WTC11 (cell line): Measurements from ENCODE around the gene AP5Z1. TPM values are rescaled to one million over a fixed set of nuclear protein-coding genes. Genes with fewer than 3 reads are reported as not detected.

Experiments used
- ATAC-seq: fragments of 200-7000 bp; cut with Tn5 transposase; 2 replicates; pipeline ENCODE4 v1.10.0; 2021; ENCODE audit warnings: mild to moderate bottlenecking, moderate library complexity
- CTCF ChIA-PET: fragments of 300-600 bp; sonication (Branson Sonifier 250); formaldehyde crosslinking; loops from one replicate; lab custom pipeline; 2021; ENCODE audit warnings: antibody characterized with exemption; lab: Charles Lee
- POLR2A ChIA-PET: fragments of 350-600 bp; sonication (Branson Sonifier 250); formaldehyde crosslinking; loops from one replicate; lab custom pipeline; 2021; ENCODE audit warnings: antibody characterized with exemption; lab: Charles Lee
- DNase-seq: peaks from one replicate; pipeline ENCODE4 v3.0.0; 2021; ENCODE audit warnings: low spot score
- H3K27ac Mint-ChIP-seq: 2 replicates; pipeline ENCODE4 v1.8.0; 2021; ENCODE audit warnings: mixed read lengths
- H3K27me3 Mint-ChIP-seq: 2 replicates; pipeline ENCODE4 v1.8.0; 2021; ENCODE audit warnings: low read depth, mild to moderate bottlenecking, moderate library complexity, mixed read lengths
- H3K36me3 Mint-ChIP-seq: 2 replicates; pipeline ENCODE4 v1.8.0; 2021; ENCODE audit warnings: mixed read lengths
- H3K4me1 Mint-ChIP-seq: 2 replicates; pipeline ENCODE4 v1.8.0; 2022; ENCODE audit warnings: mixed read lengths
- H3K4me3 Mint-ChIP-seq: 2 replicates; pipeline ENCODE4 v1.8.0; 2021; ENCODE audit warnings: mild to moderate bottlenecking, moderate library complexity, mixed read lengths
- H3K9me3 Mint-ChIP-seq: 2 replicates; pipeline ENCODE4 v1.8.0; 2021; ENCODE audit warnings: mixed read lengths
- AR ChIP-seq: fragments of 250-450 bp; sonication (Bioruptor Pico); IDR thresholded peaks from 2 replicates; pipeline ENCODE4 v1.9.0; 2021; ENCODE audit warnings: mild to moderate bottlenecking
- ATF2 ChIP-seq: sonication (generic); formaldehyde crosslinking; IDR thresholded peaks from 2 replicates; pipeline ENCODE4 v1.8.1; 2022; ENCODE audit warnings: low read depth, missing genetic modification reagents, borderline replicate concordance
- CBFB ChIP-seq: sonication (generic); formaldehyde crosslinking; IDR thresholded peaks from 2 replicates; pipeline ENCODE4 v1.8.1; 2022; ENCODE audit warnings: mild to moderate bottlenecking, low read depth, missing genetic modification reagents
- FOXJ3 ChIP-seq: sonication (generic); formaldehyde crosslinking; IDR thresholded peaks from 2 replicates; pipeline ENCODE4 v1.9.0; 2021; ENCODE audit warnings: missing genetic modification reagents, mild to moderate bottlenecking, borderline replicate concordance
- IRF2 ChIP-seq: sonication (generic); formaldehyde crosslinking; IDR thresholded peaks from 2 replicates; pipeline ENCODE4 v1.8.0; 2022; ENCODE audit warnings: low read depth, missing genetic modification reagents, borderline replicate concordance
- MAX ChIP-seq: sonication (generic); formaldehyde crosslinking; IDR thresholded peaks from 2 replicates; pipeline ENCODE4 v1.8.0; 2022; ENCODE audit warnings: mild to moderate bottlenecking, missing genetic modification reagents
- MXD4 ChIP-seq: fragments of 250-450 bp; sonication (Bioruptor Pico); IDR thresholded peaks from 2 replicates; pipeline ENCODE4 v1.8.0; 2021; ENCODE audit warnings: mild to moderate bottlenecking, moderate library complexity, borderline replicate concordance
- NFYB ChIP-seq: sonication (generic); formaldehyde crosslinking; conservative IDR thresholded peaks from 2 replicates; pipeline ENCODE4 v1.8.0; 2022; ENCODE audit warnings: low read depth, missing genetic modification reagents
- PREB ChIP-seq: sonication (generic); formaldehyde crosslinking; IDR thresholded peaks from 2 replicates; pipeline ENCODE4 v1.8.1; 2022; ENCODE audit warnings: mild to moderate bottlenecking, missing genetic modification reagents, moderate library complexity, borderline replicate concordance
- RORB ChIP-seq: fragments of 250-450 bp; sonication (Bioruptor Pico); IDR thresholded peaks from 2 replicates; pipeline ENCODE4 v1.9.0; 2021; ENCODE audit warnings: mild to moderate bottlenecking
- SMAD3 ChIP-seq: sonication (generic); formaldehyde crosslinking; IDR thresholded peaks from 2 replicates; pipeline ENCODE4 v1.8.0; 2022; ENCODE audit warnings: missing genetic modification reagents, mild to moderate bottlenecking, borderline replicate concordance
- USF1 ChIP-seq: sonication (generic); formaldehyde crosslinking; IDR thresholded peaks from 2 replicates; pipeline ENCODE4 v1.8.0; 2022; ENCODE audit warnings: mild to moderate bottlenecking, missing genetic modification reagents
- ZBTB21 ChIP-seq: sonication (generic); formaldehyde crosslinking; IDR thresholded peaks from 2 replicates; pipeline ENCODE4 v1.8.1; 2023; ENCODE audit warnings: mild to moderate bottlenecking, missing genetic modification reagents, borderline replicate concordance
- ZNF232 ChIP-seq: sonication (generic); formaldehyde crosslinking; IDR thresholded peaks from 2 replicates; pipeline ENCODE4 v1.8.0; 2022; ENCODE audit warnings: mild to moderate bottlenecking, missing genetic modification reagents
- ZNF263 ChIP-seq: sonication (generic); formaldehyde crosslinking; IDR thresholded peaks from 2 replicates; pipeline ENCODE4 v1.8.1; 2022; ENCODE audit warnings: low read depth, mild to moderate bottlenecking, moderate library complexity, missing genetic modification reagents
- ZNF532 ChIP-seq: fragments of 250-450 bp; sonication (Bioruptor Pico); IDR thresholded peaks from 2 replicates; pipeline ENCODE4 v1.9.0; 2021; ENCODE audit warnings: mild to moderate bottlenecking, borderline replicate concordance
- total RNA-seq: library from RNA; stranded (reverse); gene quantifications from 3 replicates; pipeline ENCODE4 v1.2.3, GENCODE V29; 2021

Gene AP5Z1
- total RNA-seq, 1 experiment from 2014 or later: 29.4 TPM

- no peak for DNase-seq
- POLR2A ChIA-PET: no interaction called here
- TF ChIP-seq RORB (CRISPR knock-in tag) (no peak), ATF2 (CRISPR knock-in tag) (no peak), PREB (CRISPR knock-in tag) (no peak), SMAD3 (CRISPR knock-in tag) (no peak), ZNF263 (CRISPR knock-in tag) (no peak), ZNF232 (CRISPR knock-in tag) (no peak)
- TF ChIP-seq, all 79 proteins: peak for 0
- Mint-ChIP-seq H3K36me3 (peaks cover 10% of the 10 kb centered on the region; the same call in 1 of the 2 replicates), H3K4me1 (no peaks in the 10 kb centered on the region), H3K9me3 (no peaks in the 10 kb centered on the region), H3K27me3 (no peaks in the 10 kb centered on the region; the same call in 1 of the 2 replicates), H3K27ac (no peak overlapping the region), H3K4me3 (no peak overlapping the region)
- CTCF ChIA-PET: interaction anchor here (1.2 to 1.8 kb wide), 3 partner anchors 10 to 142 kb away, joined by 4 to 6 read pairs (median 5); partner anchors contain the start of gene RADIL
- ATAC-seq: no peak
These were observed 20.4 kb upstream of the AP5Z1 start for GRCh38 chr7:4755045-4755444.

- Mint-ChIP-seq H3K4me3 (no peak overlapping the region), H3K27me3 (no peaks in the 10 kb centered on the region), H3K36me3 (peaks cover 18% of the 10 kb centered on the region), H3K4me1 (no peaks in the 10 kb centered on the region), H3K9me3 (no peaks in the 10 kb centered on the region), H3K27ac (no peak overlapping the region)
- POLR2A ChIA-PET: no interaction called here
- CTCF ChIA-PET: no interaction called here
- DNase-seq (no peak), ATAC-seq (no peak)
- no peak for TF ChIP-seq CBFB (CRISPR knock-in tag)
These were observed 17.3 kb upstream of the AP5Z1 start for GRCh38 chr7:4758111-4758510.

GRCh38 chr7:4758791-4759190, 16.6 kb upstream of the AP5Z1 start:
- DNase-seq (no peak), ATAC-seq (no peak)
- Mint-ChIP-seq H3K4me1 (no peaks in the 10 kb centered on the region), H3K9me3 (no peaks in the 10 kb centered on the region), H3K27ac (no peak overlapping the region), H3K4me3 (no peak overlapping the region), H3K27me3 (no peaks in the 10 kb centered on the region), H3K36me3 (peaks cover 18% of the 10 kb centered on the region)
- ChIA-PET CTCF (no interaction called here), POLR2A (no interaction called here)
- TF ChIP-seq ZNF532 (CRISPR knock-in tag): no peak
- TF ChIP-seq PREB (CRISPR knock-in tag): no peak
- no peak for TF ChIP-seq MAX
- no peak for TF ChIP-seq MXD4 (CRISPR knock-in tag)
- TF ChIP-seq USF1 (CRISPR knock-in tag): no peak
- no peak for TF ChIP-seq IRF2 (CRISPR knock-in tag)
- TF ChIP-seq AR (CRISPR knock-in tag): no peak
- no peak for TF ChIP-seq NFYB (CRISPR knock-in tag)
- TF ChIP-seq ZBTB21: no peak
- no peak for TF ChIP-seq FOXJ3
